Measurements from ENCODE around the gene STK17A.
"Not testable (repeated sequence)": the region's sequence is repeated elsewhere in the genome, so short reads cannot be mapped to it uniquely, and the experiment has no call there.

The STK17A gene

DNA sequence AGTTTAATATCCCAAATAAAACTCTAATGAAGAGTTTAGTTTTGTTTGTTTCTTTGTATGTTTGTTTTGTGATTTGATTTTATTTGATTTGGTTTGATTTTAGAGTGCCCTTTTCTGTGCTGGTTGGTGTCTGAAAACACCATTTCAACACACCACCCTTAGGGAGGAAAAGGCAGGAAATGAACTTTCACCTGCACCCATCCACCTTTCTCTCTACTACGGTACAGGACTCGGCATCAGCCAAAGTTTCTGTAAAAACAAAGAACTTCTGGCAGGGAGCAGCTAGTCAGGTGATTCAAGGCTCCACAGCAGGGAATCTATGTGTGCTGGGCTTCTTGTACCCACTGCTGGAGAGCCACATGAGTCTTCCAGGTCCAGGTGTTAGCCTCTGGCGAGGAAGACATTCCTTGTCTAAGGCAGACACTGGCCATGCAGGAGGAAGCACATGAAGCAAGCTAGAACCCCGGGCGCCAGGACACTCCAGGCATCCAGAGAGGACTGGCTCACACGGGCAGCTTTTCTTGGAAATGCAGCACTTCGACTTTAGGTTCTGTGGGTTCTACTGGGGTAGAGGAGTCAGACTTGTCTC is 22.1 kb upstream of the STK17A start:
- no peak for DNase-seq
- in situ Hi-C loops (cut with HindIII; ENCODE audit: low pct_ligation_motif_present, low pct_unique_long_range_greater_than_20kb, low sequenced_read_pairs), result no loop called here

- DNase-seq, result no peak
- in situ Hi-C loops (cut with HindIII; ENCODE audit: low pct_ligation_motif_present, low pct_unique_long_range_greater_than_20kb, low sequenced_read_pairs), result no loop called here
Observed at GRCh38 chr7:43562383-43562782, 20.5 kb upstream of the STK17A start.

DNA sequence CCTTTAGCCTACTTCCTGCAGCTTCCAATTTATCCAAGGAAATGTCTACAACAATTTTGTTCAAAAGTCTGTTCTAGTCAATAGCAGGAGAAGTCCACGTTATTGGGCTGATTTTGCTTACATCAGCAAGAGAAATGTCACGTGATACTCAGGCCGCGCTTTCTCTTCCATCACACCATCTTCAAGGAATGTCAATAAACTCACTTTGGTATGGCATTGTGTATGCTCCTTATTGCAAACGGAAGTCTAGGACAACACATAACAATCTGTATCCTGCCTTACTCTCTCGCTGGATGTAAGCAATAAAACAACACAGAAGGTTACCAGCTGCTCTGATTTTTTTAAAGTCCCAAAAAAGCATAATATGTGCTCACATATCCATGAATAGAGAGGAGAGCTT is 17.1 kb upstream of the STK17A start:
- no peak for DNase-seq
- in situ Hi-C loops (cut with HindIII; ENCODE audit: low pct_ligation_motif_present, low pct_unique_long_range_greater_than_20kb, low sequenced_read_pairs), result no loop called here

GRCh38 chr7:43568529-43568928 is 14.4 kb upstream of the STK17A start:
- in situ Hi-C loops (cut with HindIII; ENCODE audit: low pct_ligation_motif_present, low pct_unique_long_range_greater_than_20kb, low sequenced_read_pairs), result no loop called here
- DNase-seq, result no peak

DNA sequence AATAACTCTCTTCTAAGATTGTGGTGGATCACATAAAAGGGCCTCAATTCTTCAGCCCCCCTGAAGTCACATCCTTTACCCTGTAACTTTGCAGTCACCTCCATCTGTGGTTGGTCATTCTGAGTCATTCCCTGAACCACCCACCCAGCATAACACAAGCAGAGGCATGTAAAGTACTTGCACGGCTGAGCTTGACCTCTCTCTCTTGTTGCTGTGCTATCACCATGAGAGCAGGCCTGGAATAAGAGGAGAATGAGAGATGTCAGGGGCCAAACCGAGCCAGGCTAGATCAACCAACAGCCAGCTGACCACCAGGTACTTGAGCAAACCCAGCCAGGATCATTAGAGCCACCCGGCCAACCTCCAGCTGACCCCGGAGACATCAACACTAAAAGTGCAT is 13.5 kb upstream of the STK17A start:
- DNase-seq, result peak; percentile 63
- in situ Hi-C loops (cut with HindIII; ENCODE audit: low pct_ligation_motif_present, low pct_unique_long_range_greater_than_20kb, low sequenced_read_pairs), result no loop called here

GRCh38 chr7:43570688-43571365 is 12.1 kb upstream of the STK17A start:
- DNase-seq, result no peak
- in situ Hi-C loops (cut with HindIII; ENCODE audit: low pct_ligation_motif_present, low pct_unique_long_range_greater_than_20kb, low sequenced_read_pairs), result no loop called here

DNA sequence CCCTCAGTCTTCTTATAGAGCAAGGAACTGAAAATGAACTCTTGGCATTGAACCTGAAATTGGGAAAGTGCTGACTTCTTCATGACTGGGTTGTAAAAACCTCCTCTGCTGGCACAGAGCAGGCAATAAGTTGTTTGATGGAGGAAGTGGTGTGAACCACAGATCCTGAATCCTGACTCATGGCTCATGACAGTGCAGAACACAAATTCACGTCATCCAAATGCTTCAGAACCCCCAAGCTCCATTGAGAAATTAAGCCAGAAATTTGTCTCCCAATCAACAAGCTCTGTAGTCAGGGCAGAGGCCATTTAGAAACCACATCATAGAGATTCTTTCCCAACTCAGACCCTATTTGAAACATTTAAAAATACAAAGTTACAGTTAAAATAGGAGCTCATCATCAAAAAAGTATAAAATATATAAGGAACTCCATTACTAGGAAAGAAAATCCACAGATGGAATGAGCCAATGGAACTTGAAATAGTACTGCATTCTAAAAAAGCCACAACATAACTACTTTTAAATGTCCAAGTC is 10.3 kb upstream of the STK17A start:
- in situ Hi-C loops (cut with HindIII; ENCODE audit: low pct_ligation_motif_present, low pct_unique_long_range_greater_than_20kb, low sequenced_read_pairs), result no loop called here
- peak; percentile 97 for DNase-seq

- DNase-seq; in situ Hi-C loops (cut with HindIII; ENCODE audit: low pct_ligation_motif_present, low pct_unique_long_range_greater_than_20kb, low sequenced_read_pairs): not testable (repeated sequence)
Observed at GRCh38 chr7:43573832-43574231, 9.1 kb upstream of the STK17A start.

- in situ Hi-C loops (cut with HindIII; ENCODE audit: low pct_ligation_motif_present, low pct_unique_long_range_greater_than_20kb, low sequenced_read_pairs), result loop anchor here (25.0 kb wide), 2 partner anchors 137 to 262 kb away; no protein-coding TSS in a partner anchor
- DNase-seq, result no peak
Observed at GRCh38 chr7:43575506-43575905, 7.4 kb upstream of the STK17A start.

DNA sequence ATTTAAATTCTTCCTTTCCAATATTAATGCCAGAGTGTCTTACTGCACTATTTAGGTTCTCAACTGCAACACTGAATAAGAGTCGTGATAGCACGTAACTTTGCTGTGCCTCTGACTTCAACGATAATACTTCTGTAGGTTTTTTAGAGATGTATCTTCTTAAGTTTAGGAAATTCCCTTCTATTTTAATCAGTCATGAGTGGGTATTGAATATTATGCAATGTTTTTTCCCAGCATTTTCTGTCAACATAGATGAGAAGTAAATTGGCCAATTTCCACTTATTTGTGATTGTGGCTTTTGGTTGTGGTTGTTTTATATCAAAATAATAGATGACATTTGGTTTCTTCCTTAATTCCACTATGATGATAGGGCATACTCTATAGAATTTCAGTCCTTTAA is 6.7 kb upstream of the STK17A start:
- in situ Hi-C loops (cut with HindIII; ENCODE audit: low pct_ligation_motif_present, low pct_unique_long_range_greater_than_20kb, low sequenced_read_pairs), result loop anchor here (25.0 kb wide), 2 partner anchors 136 to 261 kb away; no protein-coding TSS in a partner anchor
- no peak for DNase-seq

GRCh38 chr7:43577485-43577951 is 5.4 kb upstream of the STK17A start:
- in situ Hi-C loops (cut with HindIII; ENCODE audit: low pct_ligation_motif_present, low pct_unique_long_range_greater_than_20kb, low sequenced_read_pairs), result loop anchor here (25.0 kb wide), 2 partner anchors 135 to 260 kb away; no protein-coding TSS in a partner anchor
- peak; percentile 49 for DNase-seq

- DNase-seq, result peak; percentile 77
- in situ Hi-C loops (cut with HindIII; ENCODE audit: low pct_ligation_motif_present, low pct_unique_long_range_greater_than_20kb, low sequenced_read_pairs), result loop anchor here (25.0 kb wide), 2 partner anchors 129 to 254 kb away; no protein-coding TSS in a partner anchor
Observed at GRCh38 chr7:43583424-43584194, 701 bp downstream of the STK17A start.

DNA sequence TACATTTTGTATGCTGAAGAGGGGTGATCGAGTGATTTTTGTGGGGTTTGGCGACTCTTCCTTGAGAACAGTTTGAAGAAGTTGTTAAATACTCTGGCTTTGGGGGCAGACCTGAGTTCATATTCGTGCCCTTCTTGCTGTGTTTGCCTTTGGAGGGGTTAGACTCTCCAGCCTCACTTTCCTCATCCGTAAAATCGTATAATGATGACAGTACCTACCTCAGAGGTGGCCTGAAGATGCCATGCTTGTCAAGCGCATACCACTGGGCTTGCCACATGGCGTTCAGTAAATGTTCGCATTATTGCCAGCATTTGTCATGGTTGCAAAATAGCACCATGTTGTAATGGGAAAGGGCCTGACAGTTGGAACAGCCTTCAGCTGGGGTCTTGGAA is 1.3 kb downstream of the STK17A start:
- peak; percentile 85 for DNase-seq

DNA sequence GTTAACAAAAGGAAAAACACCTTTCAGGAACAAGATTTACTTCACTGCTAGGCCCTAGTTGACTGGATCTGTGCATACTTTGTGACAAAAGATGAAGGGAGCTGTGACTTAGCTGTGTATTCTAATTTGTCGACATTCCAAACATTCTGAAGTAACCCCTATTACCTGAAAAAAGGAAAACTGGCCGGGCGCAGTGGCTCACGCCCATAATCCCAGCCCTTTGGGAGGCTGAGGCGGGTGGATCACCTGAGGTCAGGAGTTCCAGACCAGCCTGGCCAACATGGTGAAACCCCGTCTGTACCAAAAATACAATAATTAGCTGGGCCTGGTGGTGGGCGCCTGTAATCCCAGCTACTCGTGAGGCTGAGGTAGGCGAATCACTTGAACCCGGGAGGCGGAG is 1.8 kb downstream of the STK17A start:
- in situ Hi-C loops (cut with HindIII; ENCODE audit: low pct_ligation_motif_present, low pct_unique_long_range_greater_than_20kb, low sequenced_read_pairs), result loop anchor here (25.0 kb wide), 2 partner anchors 128 to 253 kb away; no protein-coding TSS in a partner anchor
- not testable (repeated sequence) for DNase-seq

More for the DNA sequence above, 1.3 kb downstream of the STK17A start:
- in situ Hi-C loops (cut with HindIII; ENCODE audit: low pct_ligation_motif_present, low pct_unique_long_range_greater_than_20kb, low sequenced_read_pairs), result loop anchor here (25.0 kb wide), 2 partner anchors 128 to 253 kb away; no protein-coding TSS in a partner anchor

DNA sequence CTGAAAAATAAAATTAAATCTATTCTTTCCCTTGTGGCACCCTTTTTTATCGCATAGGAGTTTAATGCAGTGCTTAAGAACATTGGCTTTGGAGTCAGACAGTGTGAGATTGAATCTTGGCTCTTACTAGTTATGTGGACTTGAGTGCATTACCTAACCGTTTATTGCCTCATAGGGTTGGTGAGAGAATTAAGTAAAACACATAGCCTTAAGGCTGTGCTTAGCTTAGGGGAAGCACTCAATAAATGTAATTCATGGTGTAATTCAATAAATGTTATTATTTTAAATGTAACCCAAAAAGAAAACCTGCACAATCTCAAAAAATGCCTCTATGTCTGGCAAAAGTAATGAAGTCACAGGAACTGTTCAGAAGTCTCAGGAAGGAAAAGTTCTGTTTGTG is 2.7 kb downstream of the STK17A start:
- DNase-seq, result peak; percentile 61
- in situ Hi-C loops (cut with HindIII; ENCODE audit: low pct_ligation_motif_present, low pct_unique_long_range_greater_than_20kb, low sequenced_read_pairs), result loop anchor here (25.0 kb wide), 2 partner anchors 127 to 252 kb away; no protein-coding TSS in a partner anchor

GRCh38 chr7:43586251-43586900 is 3.5 kb downstream of the STK17A start:
- peak; percentile 62 for DNase-seq
- in situ Hi-C loops (cut with HindIII; ENCODE audit: low pct_ligation_motif_present, low pct_unique_long_range_greater_than_20kb, low sequenced_read_pairs), result loop anchor here (25.0 kb wide), 2 partner anchors 126 to 251 kb away; no protein-coding TSS in a partner anchor

GRCh38 chr7:43588477-43589132 is 5.7 kb downstream of the STK17A start:
- DNase-seq, result no peak
- in situ Hi-C loops (cut with HindIII; ENCODE audit: low pct_ligation_motif_present, low pct_unique_long_range_greater_than_20kb, low sequenced_read_pairs), result loop anchor here (25.0 kb wide), 2 partner anchors 124 to 249 kb away; no protein-coding TSS in a partner anchor

DNA sequence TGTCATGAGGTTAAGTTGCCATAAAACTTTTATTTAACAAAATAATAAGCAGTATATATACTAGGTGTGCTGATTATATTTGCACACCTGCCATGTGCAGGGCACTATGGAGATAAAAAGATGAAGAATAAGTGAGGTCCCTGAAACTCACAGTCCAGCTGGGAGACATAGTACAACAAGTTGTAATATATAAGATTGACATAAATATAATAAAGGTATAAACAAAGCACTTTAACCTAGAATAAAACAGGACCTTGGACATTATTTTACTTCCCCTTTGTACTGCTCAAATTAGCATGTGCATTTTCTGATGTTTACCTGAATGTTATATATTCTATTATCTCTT is 6.2 kb downstream of the STK17A start:
- in situ Hi-C loops (cut with HindIII; ENCODE audit: low pct_ligation_motif_present, low pct_unique_long_range_greater_than_20kb, low sequenced_read_pairs), result loop anchor here (25.0 kb wide), 2 partner anchors 123 to 248 kb away; no protein-coding TSS in a partner anchor
- DNase-seq, result no peak
